GM19372 (cell line): Measurements from ENCODE around the gene MYZAP.

Source experiments
- ATAC-seq: cut with Tn5 transposase; IDR thresholded peaks from one replicate; pipeline ENCODE4 v1.9.1; 2021; ENCODE audit warnings: mild to moderate bottlenecking, low read depth, moderate library complexity; ENCODE audit not compliant: unreplicated experiment

MYZAP gene

DNA sequence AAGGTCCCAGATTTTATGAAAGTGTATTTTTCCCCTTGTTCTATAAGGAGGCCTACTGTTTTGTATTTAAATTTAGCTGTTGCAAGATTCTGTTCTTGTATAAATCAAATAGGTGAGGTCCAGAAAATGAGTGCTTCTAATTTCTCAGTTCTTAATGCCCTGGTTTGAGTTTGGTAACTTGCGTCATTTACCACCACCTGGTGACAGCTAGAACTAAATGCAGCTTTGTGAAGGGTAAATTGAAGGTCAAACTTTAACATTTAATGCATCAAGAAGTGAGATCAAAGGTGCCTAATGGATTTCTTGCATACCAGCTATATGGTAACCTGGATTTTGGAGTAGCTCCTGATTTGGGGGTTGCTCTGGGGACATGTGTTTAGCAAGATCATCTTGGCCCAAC, 64.1 kb downstream of the MYZAP start:
- no peak for ATAC-seq

DNA sequence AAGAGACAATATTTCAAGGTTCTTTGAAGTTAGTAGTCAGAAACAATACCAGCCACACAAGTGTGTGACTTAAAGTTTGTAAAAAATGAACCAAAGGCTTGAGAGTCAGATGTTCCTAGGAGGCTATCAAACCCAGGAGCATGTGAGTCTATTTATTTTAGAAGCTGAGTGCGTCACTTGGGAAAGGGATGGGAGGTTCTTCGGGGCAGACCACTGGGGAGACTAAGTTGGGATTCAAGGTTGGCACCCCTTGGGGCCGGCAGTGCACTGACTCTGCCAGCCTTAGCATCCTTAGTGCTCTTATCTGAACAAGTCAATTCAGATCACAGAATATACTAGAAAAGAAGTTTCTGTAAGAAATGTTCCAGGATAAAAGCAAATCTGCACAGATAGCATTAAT, 64.7 kb downstream of the MYZAP start:
- no peak for ATAC-seq

DNA sequence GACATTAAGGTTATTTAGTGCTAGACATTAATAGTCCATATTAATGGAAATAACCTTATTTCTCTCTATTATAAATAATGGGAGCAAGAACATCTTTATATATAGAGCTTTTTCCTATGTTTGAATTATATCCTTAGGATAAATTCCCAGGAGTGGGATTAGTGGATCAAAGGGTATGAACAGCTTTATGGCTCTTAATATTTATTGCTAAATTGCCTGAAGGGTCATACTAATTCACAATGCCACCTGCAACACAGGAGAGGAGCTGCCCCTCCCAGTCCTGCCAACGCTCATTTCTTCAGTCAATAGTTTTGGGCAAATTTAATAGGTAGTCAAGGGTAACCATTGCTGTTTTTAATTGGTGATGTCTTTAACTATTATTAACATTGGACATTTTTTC, 65.9 kb downstream of the MYZAP start:
- ATAC-seq: no peak

DNA sequence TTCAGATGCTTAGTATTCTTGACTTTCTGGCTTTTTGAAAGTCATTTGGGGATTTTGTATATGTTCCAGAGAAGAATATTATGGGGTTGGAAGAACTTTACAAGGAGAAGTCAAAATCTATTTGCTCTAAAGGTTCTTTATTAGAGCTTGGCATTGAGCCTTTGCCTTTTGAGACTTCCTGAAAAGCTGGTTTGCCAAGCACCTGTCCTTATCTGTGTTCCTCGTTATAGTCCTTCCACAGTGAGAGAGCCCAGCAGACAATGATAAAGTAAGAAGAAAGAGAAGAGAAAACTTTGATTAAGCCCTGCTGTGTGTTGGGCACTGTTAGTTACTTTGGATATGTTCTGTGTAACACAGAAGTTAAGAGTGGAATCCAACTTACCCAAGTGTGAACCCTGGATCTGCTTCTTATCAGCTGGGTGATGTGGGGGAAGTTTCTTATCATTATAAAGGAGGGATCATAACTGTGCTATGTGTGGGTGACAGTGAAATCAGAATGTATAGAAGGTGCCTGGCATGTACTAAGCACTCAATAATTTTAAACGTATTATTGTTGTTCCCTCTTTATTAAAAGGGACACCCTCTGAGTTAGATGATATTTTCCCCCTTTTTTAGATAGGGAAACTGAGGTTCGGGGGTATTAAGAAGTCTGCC, 70.5 kb downstream of the MYZAP start:
- no peak for ATAC-seq

DNA sequence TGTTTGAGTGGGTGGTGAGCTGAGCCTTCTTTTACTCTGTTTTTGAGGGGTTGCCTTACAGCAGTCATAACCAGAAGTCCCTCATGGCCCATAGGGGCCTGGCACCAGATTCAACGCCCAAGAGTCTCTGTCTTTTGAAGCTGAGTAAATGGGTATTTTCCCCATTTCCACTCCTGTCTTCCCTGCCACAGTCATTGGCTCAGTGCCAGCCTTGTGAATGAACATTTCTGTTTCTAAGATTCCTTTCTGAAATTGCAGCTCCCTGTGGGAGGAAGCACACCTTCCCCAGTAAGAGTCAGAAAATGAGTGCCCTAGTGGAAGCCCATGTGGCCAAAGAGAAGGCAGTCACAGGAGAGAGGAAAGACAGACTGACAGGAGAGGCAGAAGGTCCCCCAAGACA, 71.1 kb downstream of the MYZAP start:
- ATAC-seq: no peak

DNA sequence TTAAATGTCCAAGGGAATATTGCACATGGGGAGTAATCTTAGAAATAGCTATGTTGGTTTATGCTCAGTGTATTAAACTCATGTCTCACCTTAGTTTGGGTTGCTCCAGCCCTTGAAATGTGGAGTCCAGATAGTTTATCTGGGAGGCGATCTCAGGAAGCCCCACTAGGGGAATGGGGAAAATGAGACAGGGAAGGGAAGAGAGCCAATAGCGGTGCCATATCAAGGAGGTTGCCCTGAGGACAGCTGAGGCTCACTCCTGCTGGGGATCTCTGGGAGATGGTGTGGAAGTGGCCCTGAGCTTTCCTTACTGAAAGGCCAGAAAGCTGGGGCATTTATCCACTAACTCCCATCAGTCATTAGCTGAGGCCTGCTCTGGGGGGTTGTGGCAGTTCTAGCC, 71.6 kb downstream of the MYZAP start:
- no peak for ATAC-seq

DNA sequence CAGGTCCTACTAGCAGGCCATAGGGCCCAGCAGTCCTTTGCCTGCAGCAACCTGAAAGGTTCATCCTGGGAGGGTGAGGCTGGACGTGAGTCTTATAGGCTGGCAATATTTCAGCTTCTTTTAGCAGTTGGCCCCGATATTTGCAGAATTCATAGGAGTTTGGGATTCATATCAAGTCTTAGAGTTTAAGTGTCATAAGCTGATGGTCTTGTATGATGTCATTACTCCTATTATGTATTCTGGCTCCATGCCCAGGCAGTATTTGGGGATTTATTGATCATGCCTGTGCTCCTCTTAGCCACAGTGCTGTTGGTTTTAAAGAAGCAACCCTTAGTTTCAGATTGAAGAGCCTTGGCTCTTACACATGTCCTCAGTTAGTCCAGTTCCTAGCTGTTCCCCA, 73.5 kb downstream of the MYZAP start:
- ATAC-seq: no peak

DNA sequence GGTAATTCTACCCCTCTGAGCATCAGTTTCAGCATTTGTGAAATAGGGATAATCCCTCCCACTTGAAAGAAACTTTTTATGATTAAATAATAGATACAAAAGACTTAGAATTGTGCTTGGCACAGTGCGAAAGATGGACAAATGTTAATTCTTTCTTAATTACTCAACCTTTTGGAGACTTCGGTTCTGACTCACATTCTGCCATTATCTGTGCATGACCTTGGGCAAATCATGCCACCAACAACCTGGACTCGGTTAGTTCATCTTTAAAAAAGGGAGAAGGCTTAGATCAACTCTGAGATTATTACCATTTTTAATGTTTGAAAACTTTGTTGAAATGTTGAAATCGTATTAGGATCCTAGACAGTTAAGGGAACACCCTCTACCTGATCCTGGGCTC, 74.2 kb downstream of the MYZAP start:
- ATAC-seq: no peak

DNA sequence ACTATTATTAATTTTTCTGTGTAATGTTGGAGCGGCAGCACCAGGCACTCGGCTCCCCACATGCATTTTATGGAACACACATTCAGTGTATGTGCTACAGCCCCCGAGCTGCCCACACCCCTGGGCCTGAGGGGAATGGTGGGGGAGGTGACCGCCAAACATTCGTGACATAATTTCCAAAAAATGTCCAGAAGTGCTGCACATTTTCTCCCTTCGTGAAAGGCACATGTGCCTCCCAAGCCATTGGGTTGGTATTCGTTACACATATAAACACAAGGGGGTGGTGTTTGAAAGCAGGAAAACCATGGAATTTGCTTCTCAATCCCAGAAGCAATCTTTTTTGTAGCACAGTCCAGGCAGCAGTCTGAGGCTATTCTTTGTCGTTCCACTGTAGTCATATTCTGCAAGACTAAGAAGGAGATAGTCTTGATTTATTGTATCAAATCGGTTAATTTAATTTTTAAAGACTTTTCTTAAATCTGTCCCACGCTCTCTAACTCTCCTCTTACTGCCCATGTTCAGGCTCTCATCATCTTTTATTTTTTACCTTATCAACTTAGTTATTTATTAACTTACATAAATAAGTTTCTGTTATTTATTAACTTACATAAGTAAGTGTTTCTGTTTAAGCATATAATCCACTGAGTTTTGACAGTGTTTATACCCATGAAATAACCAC, 75.6 kb downstream of the MYZAP start:
- ATAC-seq: no peak

DNA sequence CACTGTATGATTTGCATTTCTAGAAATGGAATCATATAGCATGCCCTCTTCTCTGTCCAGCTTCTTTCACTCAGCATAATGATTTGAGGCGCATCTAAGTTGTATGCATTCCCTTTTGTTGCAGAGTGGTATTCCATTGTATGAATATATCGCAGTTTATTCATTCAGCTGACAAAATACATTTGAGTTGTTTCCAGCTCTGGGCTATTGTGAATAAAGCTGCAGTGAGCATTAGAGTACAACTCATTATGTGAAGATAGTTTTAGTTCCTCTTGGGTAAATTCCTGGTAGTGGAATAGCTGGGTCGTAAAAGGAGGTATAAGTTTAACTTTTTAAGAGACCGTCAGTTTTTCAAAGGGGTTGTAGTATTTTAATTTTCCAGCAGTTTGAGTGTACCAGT, 76.3 kb downstream of the MYZAP start:
- ATAC-seq: no peak

DNA sequence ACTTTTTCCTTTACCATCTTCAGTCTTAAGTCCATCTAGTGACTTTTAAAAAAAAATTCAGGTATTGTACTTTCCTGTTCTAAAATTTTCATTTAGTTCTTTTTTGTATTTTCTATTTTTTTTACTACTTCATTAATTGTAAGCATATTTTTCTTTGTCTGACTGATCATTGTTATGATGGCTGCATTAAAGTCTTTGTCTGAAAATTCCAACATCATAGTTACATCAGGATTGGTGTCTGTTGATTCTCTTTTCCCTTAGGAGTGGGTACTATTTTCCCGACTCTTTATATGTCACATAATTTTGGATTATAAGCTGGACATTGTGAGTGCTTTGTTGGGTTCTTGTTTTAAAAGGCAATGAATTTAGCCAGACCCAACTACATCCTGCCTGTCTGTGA, 79.9 kb downstream of the MYZAP start:
- no peak for ATAC-seq

DNA sequence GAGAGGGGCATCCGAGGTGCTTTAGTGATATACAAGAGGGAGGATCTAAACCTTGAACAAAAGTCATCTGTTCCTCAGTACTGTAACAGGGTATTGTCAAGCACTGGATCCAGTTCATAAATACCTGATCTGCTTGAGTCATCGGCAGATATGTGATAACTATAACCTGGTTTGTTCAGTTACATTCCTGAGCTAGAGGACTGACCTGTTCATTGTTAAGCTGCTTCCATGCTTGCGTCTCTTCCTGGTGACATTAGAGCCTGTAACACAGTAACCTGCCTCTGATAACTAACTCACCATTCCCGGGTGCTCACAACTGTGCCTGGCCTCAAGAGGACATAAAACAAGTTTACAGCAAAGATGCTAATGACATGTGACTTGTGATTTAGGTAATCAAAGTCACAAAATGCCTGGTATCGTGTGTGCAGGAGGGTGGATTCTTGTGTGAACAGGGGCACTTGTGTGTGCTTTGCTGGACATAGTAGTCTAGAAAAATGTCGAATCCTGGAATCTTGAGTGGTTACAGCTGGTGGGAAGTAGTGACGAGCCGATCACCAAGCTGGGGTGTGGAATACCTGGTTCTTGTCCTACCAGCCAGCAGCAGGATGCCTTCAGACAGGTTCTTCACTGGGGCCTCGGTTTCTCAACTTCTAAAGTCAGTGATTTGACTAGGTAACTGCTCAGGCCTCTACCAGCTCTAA, 83.9 kb downstream of the MYZAP start:
- ATAC-seq: no peak

DNA sequence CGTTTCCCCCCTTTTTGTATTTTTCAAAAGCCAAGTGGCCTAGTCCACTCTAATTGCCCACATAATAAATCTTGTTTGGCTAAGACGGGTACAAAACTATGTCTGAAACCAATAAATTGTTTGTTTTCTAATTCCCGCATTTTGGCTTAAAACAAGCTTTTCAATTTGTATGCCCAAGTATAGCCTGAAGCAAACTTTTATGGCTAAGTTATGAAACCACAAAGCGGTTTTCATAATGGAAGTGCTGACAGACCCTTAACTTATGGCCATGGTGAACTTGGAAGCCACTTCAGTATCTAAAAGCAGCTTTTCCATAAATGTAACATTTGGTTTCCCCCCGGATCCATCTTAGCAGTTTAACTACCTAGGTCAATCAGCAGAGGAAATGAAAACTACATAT, 84.9 kb downstream of the MYZAP start:
- ATAC-seq: no peak

DNA sequence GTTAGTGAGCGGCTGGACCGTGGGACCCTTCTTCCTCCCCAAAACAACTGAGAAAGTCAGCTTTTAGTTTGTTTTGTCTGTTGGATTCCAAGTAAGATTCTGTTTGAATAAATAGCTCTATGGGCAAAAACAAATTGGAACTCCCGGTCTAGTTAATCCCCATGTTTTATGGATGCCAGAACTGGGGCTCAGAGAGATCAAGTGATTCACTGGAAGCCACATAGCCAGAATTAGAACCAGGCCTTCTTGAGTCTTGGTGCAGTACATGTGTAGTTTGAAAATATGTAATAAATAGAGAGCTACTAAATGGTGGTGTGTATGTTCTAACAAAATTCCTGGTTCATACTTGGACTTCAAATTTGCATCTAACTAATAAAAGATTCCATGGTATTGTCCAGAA, 85.5 kb downstream of the MYZAP start:
- ATAC-seq: no peak

DNA sequence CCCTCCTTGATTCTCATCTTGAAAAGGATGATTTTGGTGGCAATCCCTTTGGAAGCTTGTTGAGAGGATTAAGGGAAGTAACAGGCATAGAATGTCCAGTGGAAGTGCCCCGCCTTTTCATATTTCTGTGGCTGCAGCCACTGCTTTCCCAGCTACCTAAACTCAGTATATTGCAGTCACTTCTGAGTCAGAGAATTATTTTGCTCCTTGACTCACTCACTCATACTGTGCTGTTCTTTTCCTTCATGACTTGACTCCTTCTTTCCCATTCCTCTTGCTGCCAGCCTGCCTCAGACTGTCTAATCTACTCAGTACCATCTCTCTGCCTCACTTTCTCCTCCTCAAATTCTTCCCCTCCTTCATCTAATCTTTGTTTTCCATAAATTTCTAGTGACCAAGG, 88.3 kb downstream of the MYZAP start:
- no peak for ATAC-seq

DNA sequence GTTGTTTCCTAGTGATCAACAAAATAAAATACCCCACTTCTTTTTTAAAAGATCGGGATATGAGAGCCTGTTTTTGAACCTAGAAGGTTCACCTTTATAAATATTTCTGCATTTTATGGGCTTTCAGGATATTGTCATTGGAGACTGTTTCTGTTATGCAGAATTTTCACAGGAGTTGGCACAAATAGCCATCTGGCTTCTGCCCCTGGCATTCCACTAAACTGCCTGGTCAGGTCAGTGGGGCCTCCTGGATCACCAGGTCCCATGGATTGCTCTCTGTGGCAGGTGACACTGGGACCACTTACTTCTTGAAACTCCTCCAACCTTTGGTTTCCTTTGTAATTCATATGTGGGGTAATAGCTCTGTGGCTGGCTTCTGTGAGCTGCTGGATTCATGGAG, 89.3 kb downstream of the MYZAP start:
- ATAC-seq: no peak

DNA sequence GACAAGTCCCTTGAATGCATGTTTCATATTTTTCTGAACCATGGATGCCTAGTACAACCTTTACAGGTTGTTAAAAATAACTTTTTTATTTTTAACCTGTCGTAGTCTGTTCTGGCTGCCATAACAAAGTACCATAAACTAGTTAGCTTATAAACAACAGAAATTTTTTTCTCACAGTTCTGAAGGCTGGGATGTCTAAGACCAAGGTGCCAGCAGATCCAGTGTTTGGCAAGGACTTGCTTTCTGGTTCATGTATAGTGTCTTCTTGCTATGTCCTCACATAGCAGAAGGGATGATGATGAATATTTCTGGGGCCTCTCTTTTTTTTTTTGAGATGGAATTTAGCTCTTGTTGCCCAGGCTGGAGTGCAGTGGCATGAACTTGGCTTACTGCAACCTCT, 91.8 kb downstream of the MYZAP start:
- ATAC-seq: no peak

DNA sequence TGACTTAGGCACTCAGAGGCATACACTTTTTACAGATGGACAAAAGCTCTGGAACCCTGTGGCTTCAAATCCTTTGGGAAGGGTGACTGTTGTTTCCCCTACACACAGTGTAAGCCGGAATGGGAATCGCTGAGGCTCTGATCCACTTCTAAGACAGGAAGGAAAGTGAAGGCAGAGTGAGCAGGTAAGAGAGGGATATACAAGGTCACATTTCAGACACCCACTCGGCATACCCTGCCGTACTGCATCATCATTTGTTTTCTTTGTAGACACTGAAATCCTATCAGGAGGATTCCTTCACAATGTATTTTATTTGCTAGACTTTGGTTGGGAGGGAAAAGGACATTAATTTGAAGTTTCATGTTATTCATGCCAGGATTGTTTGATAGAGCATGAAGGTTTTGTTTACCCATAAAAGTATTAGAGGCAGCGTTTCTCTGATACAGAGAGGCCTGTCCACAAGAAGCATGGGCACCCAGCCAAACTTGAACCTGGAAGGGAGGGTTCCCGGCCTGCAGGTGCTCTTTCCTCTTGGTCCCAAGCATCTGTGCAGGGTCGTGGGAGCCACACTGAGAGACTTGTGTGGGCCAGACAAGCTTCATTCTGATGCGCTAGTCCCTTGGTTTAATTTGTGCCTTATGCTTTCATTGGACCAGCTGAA, 92.9 kb downstream of the MYZAP start:
- no peak for ATAC-seq

DNA sequence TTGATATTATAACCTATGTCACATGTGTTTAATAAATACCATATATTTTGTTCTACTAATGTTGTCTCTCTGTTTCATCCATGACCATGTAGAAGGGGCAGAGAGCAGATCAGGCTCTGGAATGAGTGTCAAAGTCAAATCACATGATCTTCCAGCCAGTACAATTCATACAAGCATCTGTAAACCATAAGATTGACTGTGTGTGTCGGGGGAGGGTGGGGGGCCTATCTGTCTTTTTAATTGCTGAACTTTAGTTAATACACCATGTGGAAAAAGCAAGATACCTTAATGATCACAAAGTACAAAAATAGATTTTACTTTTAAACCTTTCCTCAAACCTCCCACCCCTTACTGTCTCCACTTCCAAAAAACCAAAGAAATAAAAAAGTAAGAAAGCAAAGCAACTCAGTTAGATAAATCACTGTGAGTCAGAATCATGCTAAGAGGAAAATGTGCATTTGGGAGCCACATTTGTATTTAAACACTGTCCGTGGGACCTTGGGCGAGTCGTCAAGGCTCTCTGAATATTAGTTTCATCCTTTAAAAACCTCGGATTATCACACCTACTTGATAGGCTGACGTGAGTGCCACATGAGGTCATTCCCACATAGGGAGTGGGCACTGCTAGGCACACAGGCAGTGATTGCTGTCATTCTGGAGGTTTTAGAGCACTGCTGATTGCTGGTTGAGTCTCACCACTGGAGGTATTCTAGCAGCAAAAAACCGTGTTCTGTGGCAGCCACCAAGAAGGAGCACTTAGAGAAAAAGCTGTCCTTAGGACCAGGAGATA, 93.8 kb downstream of the MYZAP start:
- no peak for ATAC-seq

DNA sequence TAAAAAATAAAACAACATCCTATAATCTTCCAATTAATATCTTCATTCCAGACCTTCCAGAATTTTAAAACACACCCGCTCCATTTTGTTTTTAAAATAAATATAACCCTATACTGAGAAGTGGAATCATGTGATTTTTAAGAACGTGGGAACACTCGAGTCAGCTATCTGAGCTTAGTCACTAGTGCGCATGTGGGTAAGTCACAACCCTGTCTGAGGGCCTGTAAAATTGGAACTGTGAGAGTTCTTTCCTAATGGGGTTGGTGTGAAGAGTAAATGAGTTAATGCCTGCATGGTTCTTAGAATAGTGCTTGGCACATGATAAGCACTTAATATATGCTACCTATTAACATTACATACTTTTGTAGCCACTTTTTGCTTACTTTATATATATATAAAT, 95.0 kb downstream of the MYZAP start:
- no peak for ATAC-seq
